GM23338 (cell line): Measurements from ENCODE around the gene RWDD2A.

Experiments used
- CREB1 ChIP-seq: fragments of 250-450 bp; sonication (Bioruptor Pico); IDR thresholded peaks from 2 replicates; pipeline ENCODE4 v1.5.0; 2020; ENCODE audit warnings: low read depth, mild to moderate bottlenecking, moderate library complexity
- EZH2phosphoT487 ChIP-seq: fragments of 200-600 bp; sonication (generic); IDR thresholded peaks from one replicate; pipeline ENCODE4 v1.8.1; 2018; ENCODE audit warnings: antibody characterized with exemption; ENCODE audit not compliant: unreplicated experiment
- POLR2AphosphoS5 ChIP-seq: IDR thresholded peaks from 2 replicates; pipeline ENCODE4 v1.6.1; 2016; ENCODE audit warnings: antibody characterized with exemption, low read depth
- ZNF114 ChIP-seq: fragments of 250-450 bp; sonication (Bioruptor Pico); IDR thresholded peaks from 2 replicates; pipeline ENCODE4 v1.5.0; 2020; ENCODE audit warnings: mild to moderate bottlenecking, moderate library complexity
- TF ChIP-seq, protein P1 (sequence below), 2 experiments: fragments of 200-600 bp in 1 of 2; sonication (generic) in 1 of 2; conservative IDR thresholded peaks; 2 replicates each; pipeline versions ENCODE4 v1.5.1 to v1.6.1; 2016 to 2017; ENCODE audit warnings: antibody characterized with exemption in 2 of 2, low read depth in 2 of 2, mild to moderate bottlenecking in 2 of 2, moderate library complexity in 1 of 2

DNA sequence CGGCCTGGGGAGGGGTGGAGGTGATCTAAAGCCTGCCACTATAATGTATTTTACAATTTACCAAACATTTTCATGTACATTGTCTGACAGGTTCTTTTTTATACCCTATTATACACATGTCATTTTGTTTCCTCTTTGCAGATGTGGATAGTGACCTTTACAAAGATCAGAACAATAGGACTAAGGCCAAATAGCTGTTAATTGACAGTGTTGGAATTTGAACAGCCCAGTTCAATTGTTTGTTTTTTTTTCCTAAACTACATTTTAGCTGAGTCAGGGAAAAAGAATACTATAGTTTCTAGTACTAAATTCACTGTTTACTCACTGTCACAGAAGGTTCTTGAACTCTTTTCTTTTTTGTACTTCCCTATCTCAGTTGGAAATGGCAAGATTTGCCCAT lies 40.2 kb upstream of the RWDD2A start:
- TF ChIP-seq EZH2phosphoT487 (no peak), CREB1 (no peak), ZNF114 (CRISPR knock-in tag) (no peak), POLR2AphosphoS5 (no peak)
- TF ChIP-seq, protein P1, sequence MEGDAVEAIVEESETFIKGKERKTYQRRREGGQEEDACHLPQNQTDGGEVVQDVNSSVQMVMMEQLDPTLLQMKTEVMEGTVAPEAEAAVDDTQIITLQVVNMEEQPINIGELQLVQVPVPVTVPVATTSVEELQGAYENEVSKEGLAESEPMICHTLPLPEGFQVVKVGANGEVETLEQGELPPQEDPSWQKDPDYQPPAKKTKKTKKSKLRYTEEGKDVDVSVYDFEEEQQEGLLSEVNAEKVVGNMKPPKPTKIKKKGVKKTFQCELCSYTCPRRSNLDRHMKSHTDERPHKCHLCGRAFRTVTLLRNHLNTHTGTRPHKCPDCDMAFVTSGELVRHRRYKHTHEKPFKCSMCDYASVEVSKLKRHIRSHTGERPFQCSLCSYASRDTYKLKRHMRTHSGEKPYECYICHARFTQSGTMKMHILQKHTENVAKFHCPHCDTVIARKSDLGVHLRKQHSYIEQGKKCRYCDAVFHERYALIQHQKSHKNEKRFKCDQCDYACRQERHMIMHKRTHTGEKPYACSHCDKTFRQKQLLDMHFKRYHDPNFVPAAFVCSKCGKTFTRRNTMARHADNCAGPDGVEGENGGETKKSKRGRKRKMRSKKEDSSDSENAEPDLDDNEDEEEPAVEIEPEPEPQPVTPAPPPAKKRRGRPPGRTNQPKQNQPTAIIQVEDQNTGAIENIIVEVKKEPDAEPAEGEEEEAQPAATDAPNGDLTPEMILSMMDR (conservative IDR thresholded peaks at IDR 0.05; ENCODE audit: low read depth in 2 of 2), result no peak
